Measurements from ENCODE around the gene C2orf68. TPM values are rescaled to one million over a fixed set of nuclear protein-coding genes. Genes with fewer than 3 reads are reported as not detected.
A peak's percentile ranks its signal among the peaks of the same experiment; 100 is the strongest.

C2orf68 gene
- total and polyA plus RNA-seq, 9 of the 15 experiments (the other 6 are each of a cell fraction or from before 2014, with no cell fraction given), result 22.1 to 50.0 (median 31.8) TPM

GRCh38 chr2:85597241-85597640 is 14.6 kb downstream of the C2orf68 start:
- no peak for FAIRE-seq
- Histone ChIP-seq H3K9me3 (replicated peaks; ENCODE audit: control insufficient read depth, insufficient read depth, low read depth, low read length) (no peaks in the 10 kb centered on the region), H3K4me1 (replicated peaks in 1 of 2; ENCODE audit: control insufficient read depth in 2 of 2, insufficient read depth in 2 of 2, low read length in 2 of 2) (peaks cover 6 to 30% of the 10 kb centered on the region in 2 experiments; a peak in 4 of 5 replicates), H3K27ac (ENCODE audit: extremely low read depth, low read depth, low read length) (no peak overlapping the region), H3K9ac (ENCODE audit: insufficient read depth in 1 of 2, low read depth in 2 of 2, low read length in 2 of 2) (peak overlapping the region in 1 of 2 experiments; percentile 85; a peak in 1 of 4 replicates), H3K4me3 (no peak overlapping the region), H3K4me2 (ENCODE audit: insufficient read depth, low read length) (0 out of 2 replicates have a peak overlapping the region, but pooled peaks have one; percentile 86), H3K36me3 (ENCODE audit: control insufficient read depth, insufficient read depth, low read length) (peaks cover 28% of the 10 kb centered on the region; the same call in 2 of the 3 replicates), H3K79me2 (ENCODE audit: control insufficient read depth, insufficient read depth, low read length) (peaks cover 35% of the 10 kb centered on the region), H2AFZ (ENCODE audit: low read depth, low read length) (no peak overlapping the region), H3K27me3 (ENCODE audit: control insufficient read depth in 2 of 2, insufficient read depth in 2 of 2, low read length in 2 of 2) (no peaks in the 10 kb centered on the region), H3K9me1 (ENCODE audit: control insufficient read depth, insufficient read depth, low read length) (no peaks in the 10 kb centered on the region), H4K20me1 (replicated peaks; ENCODE audit: control insufficient read depth, insufficient read depth, low read length) (no peaks in the 10 kb centered on the region)
- TF ChIP-seq RBFOX2 (IDR thresholded peaks at IDR 0.05; ENCODE audit: low read depth, low read length), result peak; percentile 35; the same call in 1 of the 2 replicates
- TF ChIP-seq HDAC2 (IDR thresholded peaks at IDR 0.05), result no peak
- ChIA-PET POLR2A (interaction anchor here (1.1 to 4.4 kb wide), 3 partner anchors 7 to 18 kb away, joined by 3 to 31 read pairs (median 4); partner anchors contain the start of gene TMEM150A), CTCF (ENCODE audit: low intra/inter-chr PET ratio) (no interaction called here)
- 88% methylated on average over 4 of the region's 5 CpGs for whole genome bisulfite sequencing (ENCODE audit: insufficient coverage, low coverage, missing lambda C conversion rate)
- TSS peak; percentile 41 for BruUV-seq (replicated peaks)
- intact Hi-C loops (cut with micrococcal nuclease) (no loop called here), in situ Hi-C loops (cut with MboI) (no loop called here)
- no peak for ATAC-seq
- DNase-seq (ENCODE audit: extremely low read depth in 1 of 4, low spot score in 3 of 4), result no peak

GRCh38 chr2:85596486-85597143 is 15.3 kb downstream of the C2orf68 start:
- no peaks in the 10 kb centered on the region for H3K9me3 ChIP-seq (replicated peaks; ENCODE audit: control insufficient read depth, insufficient read depth, low read depth, low read length)
- no peaks in the 10 kb centered on the region for H3K9me1 ChIP-seq (ENCODE audit: control insufficient read depth, insufficient read depth, low read length)
- peak overlapping the region; percentile 62 for H3K4me3 ChIP-seq
- BruUV-seq (replicated peaks), result no TSS peak
- H3K9ac ChIP-seq (ENCODE audit: insufficient read depth in 1 of 2, low read depth in 2 of 2, low read length in 2 of 2), result peak overlapping the region; percentile 79 to 85
- ATAC-seq (no peak), DNase-seq (ENCODE audit: extremely low read depth in 1 of 4, low spot score in 3 of 4) (no peak), FAIRE-seq (peak; percentile 48)
- peak overlapping the region; percentile 74; the same call in 2 of the 3 replicates for H3K27ac ChIP-seq (ENCODE audit: extremely low read depth, low read depth, low read length)
- H3K36me3 ChIP-seq (ENCODE audit: control insufficient read depth, insufficient read depth, low read length), result peaks cover 28% of the 10 kb centered on the region; the same call in 2 of the 3 replicates
- intact Hi-C loops (cut with micrococcal nuclease) (no loop called here), in situ Hi-C loops (cut with MboI) (no loop called here)
- H3K79me2 ChIP-seq (ENCODE audit: control insufficient read depth, insufficient read depth, low read length), result peaks cover 29% of the 10 kb centered on the region
- H3K4me1 ChIP-seq (replicated peaks in 1 of 2; ENCODE audit: control insufficient read depth in 2 of 2, insufficient read depth in 2 of 2, low read length in 2 of 2), result peaks cover 6 to 25% of the 10 kb centered on the region in 2 experiments; a peak in 4 of 5 replicates
- H3K4me2 ChIP-seq (ENCODE audit: insufficient read depth, low read length), result peak overlapping the region; percentile 86
- ChIA-PET POLR2A (interaction anchor here (0.6 to 4.4 kb wide), 6 partner anchors 8 to 168 kb away, joined by 3 to 31 read pairs (median 4); partner anchors contain the start of gene TMEM150A), CTCF (ENCODE audit: low intra/inter-chr PET ratio) (no interaction called here)
- TF ChIP-seq POLR2A (conservative IDR thresholded peaks at IDR 0.05) (no peak), ELK3 (CRISPR knock-in tag; IDR thresholded peaks at IDR 0.05) (no peak), CAMTA2 (CRISPR knock-in tag; conservative IDR thresholded peaks at IDR 0.05) (no peak), ZNF76 (CRISPR knock-in tag; IDR thresholded peaks at IDR 0.05; ENCODE audit: borderline replicate concordance) (no peak), SMARCA5 (IDR thresholded peaks at IDR 0.05) (no peak), CHCHD3 (CRISPR knock-in tag; IDR thresholded peaks at IDR 0.05) (no peak), NFYB (IDR thresholded peaks at IDR 0.05; ENCODE audit: extremely low read depth, insufficient read length) (no peak), USF2 (CRISPR knock-in tag; IDR thresholded peaks at IDR 0.05) (no peak), FOSL1 (tag; conservative IDR thresholded peaks at IDR 0.05) (no peak), ZNF740 (CRISPR knock-in tag; IDR thresholded peaks at IDR 0.05) (no peak), ZNF740 (tag; IDR thresholded peaks at IDR 0.05) (no peak)
- H4K20me1 ChIP-seq (replicated peaks; ENCODE audit: control insufficient read depth, insufficient read depth, low read length), result no peaks in the 10 kb centered on the region
- WGBS (ENCODE audit: insufficient coverage, low coverage, missing lambda C conversion rate), result 26% methylated on average over 3 of the region's 3 CpGs
- no peaks in the 10 kb centered on the region for H3K27me3 ChIP-seq (ENCODE audit: control insufficient read depth in 2 of 2, insufficient read depth in 2 of 2, low read length in 2 of 2)
- H2AFZ ChIP-seq (ENCODE audit: low read depth, low read length), result no peak overlapping the region
